ENCODE data around the gene GAREM1. TPM values are rescaled to one million over a fixed set of nuclear protein-coding genes. Genes with fewer than 3 reads are reported as not detected.

The GAREM1 gene
- total RNA-seq, 2 donors from 2014 or later: 12.0 to 15.4 TPM

GRCh38 chr18:32483002-32483401, 12.3 kb upstream of the GAREM1 start:
- H3K36me3 ChIP-seq: no peaks in the 10 kb centered on the region
- no peaks in the 10 kb centered on the region for H3K9me3 ChIP-seq
- no peaks in the 10 kb centered on the region for H3K27me3 ChIP-seq (replicated peaks; ENCODE audit: insufficient read depth)
- no peak overlapping the region for H3K27ac ChIP-seq
- no peak for TF ChIP-seq CTCF (IDR thresholded peaks at IDR 0.05)
- ATAC-seq (ENCODE audit: insufficient number of reproducible peaks, low FRiP score, low read depth): no peak
- no peaks in the 10 kb centered on the region for H3K4me1 ChIP-seq (ENCODE audit: control insufficient read depth in 1 of 2, low read depth in 2 of 2)
- no peak overlapping the region for H3K4me3 ChIP-seq
- DNase-seq (ENCODE audit: low spot score): no peak

- Histone ChIP-seq H3K27me3 (replicated peaks; ENCODE audit: insufficient read depth) (no peaks in the 10 kb centered on the region), H3K4me3 (no peak overlapping the region), H3K27ac (no peak overlapping the region), H3K36me3 (no peaks in the 10 kb centered on the region), H3K4me1 (ENCODE audit: control insufficient read depth in 1 of 2, low read depth in 2 of 2) (no peaks in the 10 kb centered on the region), H3K9me3 (no peaks in the 10 kb centered on the region)
- no peak for ATAC-seq (ENCODE audit: insufficient number of reproducible peaks, low FRiP score, low read depth)
- no peak for TF ChIP-seq CTCF (IDR thresholded peaks at IDR 0.05)
- no peak for DNase-seq (ENCODE audit: low spot score)
Observed at GRCh38 chr18:32482117-32482516, 11.4 kb upstream of the GAREM1 start.

GRCh38 chr18:32480581-32480980, 9.9 kb upstream of the GAREM1 start:
- Histone ChIP-seq H3K4me3 (no peak overlapping the region), H3K9me3 (no peaks in the 10 kb centered on the region), H3K27ac (no peak overlapping the region), H3K27me3 (replicated peaks; ENCODE audit: insufficient read depth) (no peaks in the 10 kb centered on the region), H3K4me1 (ENCODE audit: control insufficient read depth in 1 of 2, low read depth in 2 of 2) (no peaks in the 10 kb centered on the region), H3K36me3 (no peaks in the 10 kb centered on the region)
- DNase-seq (ENCODE audit: low spot score) (no peak), ATAC-seq (ENCODE audit: insufficient number of reproducible peaks, low FRiP score, low read depth) (no peak)
- TF ChIP-seq CTCF (IDR thresholded peaks at IDR 0.05): no peak

- Histone ChIP-seq H3K36me3 (no peaks in the 10 kb centered on the region), H3K4me1 (ENCODE audit: control insufficient read depth in 1 of 2, low read depth in 2 of 2) (no peaks in the 10 kb centered on the region), H3K4me3 (no peak overlapping the region), H3K9me3 (no peaks in the 10 kb centered on the region), H3K27me3 (replicated peaks; ENCODE audit: insufficient read depth) (no peaks in the 10 kb centered on the region), H3K27ac (no peak overlapping the region)
- ATAC-seq (ENCODE audit: insufficient number of reproducible peaks, low FRiP score, low read depth): no peak
- no peak for TF ChIP-seq CTCF (IDR thresholded peaks at IDR 0.05)
- DNase-seq (ENCODE audit: low spot score): no peak
Observed at GRCh38 chr18:32478807-32479206, 8.1 kb upstream of the GAREM1 start.

- no peak overlapping the region for H3K27ac ChIP-seq
- H3K4me1 ChIP-seq (ENCODE audit: control insufficient read depth in 1 of 2, low read depth in 2 of 2): no peaks in the 10 kb centered on the region
- DNase-seq (ENCODE audit: low spot score): no peak
- H3K36me3 ChIP-seq: no peaks in the 10 kb centered on the region
- TF ChIP-seq CTCF (IDR thresholded peaks at IDR 0.05): no peak
- no peaks in the 10 kb centered on the region for H3K27me3 ChIP-seq (replicated peaks; ENCODE audit: insufficient read depth)
- no peak for ATAC-seq (ENCODE audit: insufficient number of reproducible peaks, low FRiP score, low read depth)
- H3K4me3 ChIP-seq: no peak overlapping the region
- no peaks in the 10 kb centered on the region for H3K9me3 ChIP-seq
Observed at GRCh38 chr18:32478317-32478716, 7.6 kb upstream of the GAREM1 start.
